Prostate gland (tissue), 2 donors: ENCODE data around the gene MAP2K7.

Experiments
- POLR2A ChIP-seq: fragments of 450-650 bp; IDR thresholded peaks from one replicate; pipeline ENCODE4 v1.6.1; 2016; ENCODE audit warnings: antibody characterized with exemption, mild to moderate bottlenecking
- POLR2AphosphoS5 ChIP-seq: sonication (generic); formaldehyde crosslinking; IDR thresholded peaks from one replicate; pipeline ENCODE4 v1.6.1; 2017; ENCODE audit warnings: antibody characterized with exemption
- TF ChIP-seq, protein P1 (sequence below), 4 experiments: fragments of 200-600 bp in 2 of 4; fragments of 450-650 bp in 2 of 4; sonication (generic) in 2 of 4; IDR thresholded peaks; 1 replicate in 3 of 4; 2 replicates in 1 of 4; pipeline ENCODE4 v1.5.1; 2016 to 2019; ENCODE audit warnings: antibody characterized with exemption in 4 of 4, mild to moderate bottlenecking in 2 of 4, moderate library complexity in 2 of 4

DNA sequence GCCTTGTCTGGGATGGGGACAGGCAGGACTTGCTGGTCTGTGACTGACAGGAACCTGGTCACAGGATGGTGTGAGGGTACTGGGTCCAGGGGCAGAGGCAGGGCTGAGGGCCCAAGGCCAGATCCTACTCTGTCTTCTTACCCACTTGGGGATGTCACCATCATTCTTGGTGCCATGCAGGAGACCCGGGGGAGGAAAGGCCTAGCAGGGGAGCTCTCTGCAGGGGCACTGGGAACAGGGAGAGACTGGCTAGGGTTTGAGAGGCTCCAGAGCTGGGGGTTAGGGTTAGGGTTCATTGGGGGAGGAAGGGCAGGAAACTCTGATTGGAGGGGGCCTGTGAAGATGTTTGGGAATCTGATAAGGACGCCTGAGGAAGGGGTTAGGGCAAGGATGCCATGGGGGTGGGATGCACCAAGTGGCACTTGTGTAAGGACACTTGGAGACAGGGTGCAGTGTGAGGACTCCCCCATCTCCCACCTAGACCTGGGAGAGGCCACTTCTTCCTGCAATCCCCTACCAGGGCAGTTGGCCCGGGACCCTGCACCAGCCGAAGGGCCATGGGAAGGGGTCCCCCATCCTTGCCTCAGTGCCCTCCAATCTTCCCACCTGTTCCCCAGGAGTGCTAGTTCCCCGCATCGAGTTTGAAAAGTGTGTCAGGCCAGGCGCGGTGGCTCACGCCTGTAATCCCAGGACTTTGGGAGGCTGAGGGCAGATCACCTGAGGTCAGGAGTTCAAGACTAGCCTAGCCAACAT lies 36.4 kb upstream of the MAP2K7 start:
- TF ChIP-seq POLR2AphosphoS5 (no peak), POLR2A (no peak)
- TF ChIP-seq, protein P1, sequence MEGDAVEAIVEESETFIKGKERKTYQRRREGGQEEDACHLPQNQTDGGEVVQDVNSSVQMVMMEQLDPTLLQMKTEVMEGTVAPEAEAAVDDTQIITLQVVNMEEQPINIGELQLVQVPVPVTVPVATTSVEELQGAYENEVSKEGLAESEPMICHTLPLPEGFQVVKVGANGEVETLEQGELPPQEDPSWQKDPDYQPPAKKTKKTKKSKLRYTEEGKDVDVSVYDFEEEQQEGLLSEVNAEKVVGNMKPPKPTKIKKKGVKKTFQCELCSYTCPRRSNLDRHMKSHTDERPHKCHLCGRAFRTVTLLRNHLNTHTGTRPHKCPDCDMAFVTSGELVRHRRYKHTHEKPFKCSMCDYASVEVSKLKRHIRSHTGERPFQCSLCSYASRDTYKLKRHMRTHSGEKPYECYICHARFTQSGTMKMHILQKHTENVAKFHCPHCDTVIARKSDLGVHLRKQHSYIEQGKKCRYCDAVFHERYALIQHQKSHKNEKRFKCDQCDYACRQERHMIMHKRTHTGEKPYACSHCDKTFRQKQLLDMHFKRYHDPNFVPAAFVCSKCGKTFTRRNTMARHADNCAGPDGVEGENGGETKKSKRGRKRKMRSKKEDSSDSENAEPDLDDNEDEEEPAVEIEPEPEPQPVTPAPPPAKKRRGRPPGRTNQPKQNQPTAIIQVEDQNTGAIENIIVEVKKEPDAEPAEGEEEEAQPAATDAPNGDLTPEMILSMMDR (IDR thresholded peaks at IDR 0.05): no peak
